Skeletal muscle satellite cell (primary cell): ENCODE results near the gene GTPBP1.

Experiments used
- H3K27me3 ChIP-seq: 2 replicates; pipeline ENCODE4 v1.7.0; 2013; ENCODE audit warnings: low read length; ENCODE audit not compliant: control insufficient read depth, insufficient read depth
- H3K36me3 ChIP-seq: 2 replicates; pipeline ENCODE4 v1.7.0; 2013; ENCODE audit warnings: mild to moderate bottlenecking, control low read depth, low read length; ENCODE audit not compliant: insufficient read depth
- H3K4me1 ChIP-seq: 2 replicates; pipeline ENCODE4 v1.7.0; 2013; ENCODE audit warnings: low read length; ENCODE audit not compliant: control insufficient read depth, insufficient read depth
- H3K4me2 ChIP-seq: 2 replicates; pipeline ENCODE4 v1.7.0; 2013; ENCODE audit warnings: mild to moderate bottlenecking, low read length
- H3K4me3 ChIP-seq: 2 replicates; pipeline ENCODE4 v1.7.0; 2013; ENCODE audit warnings: low read length
- H3K9ac ChIP-seq: 2 replicates; pipeline ENCODE4 v1.7.0; 2013; ENCODE audit warnings: mild to moderate bottlenecking, low read depth, low read length, moderate library complexity
- H3K9me3 ChIP-seq: replicated peaks from 2 replicates; pipeline ENCODE4 v1.7.0; 2013; ENCODE audit warnings: mild to moderate bottlenecking, control low read depth, low read length

Gene GTPBP1

DNA sequence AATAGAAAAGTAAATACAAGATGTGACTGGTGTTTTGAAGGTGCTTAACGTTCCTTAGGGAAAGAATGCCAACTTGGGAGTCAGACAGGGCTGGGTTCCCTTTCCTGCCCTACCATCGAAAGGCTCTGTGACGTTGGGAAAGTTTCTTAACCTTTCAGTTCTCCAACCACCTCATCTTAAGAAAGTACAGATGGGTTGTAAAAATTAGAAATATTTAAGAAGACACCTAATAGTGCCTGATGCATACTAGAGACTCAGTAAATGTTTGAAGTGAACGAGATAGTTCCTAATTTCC is 1.1 kb downstream of the GTPBP1 start:
- H3K4me3 ChIP-seq = peak overlapping the region; percentile 73
- no peaks in the 10 kb centered on the region for H3K27me3 ChIP-seq
- no peaks in the 10 kb centered on the region for H3K36me3 ChIP-seq
- peak overlapping the region; percentile 82 for H3K4me2 ChIP-seq
- H3K9ac ChIP-seq = peak overlapping the region; percentile 93
- no peaks in the 10 kb centered on the region for H3K9me3 ChIP-seq
- H3K4me1 ChIP-seq = peaks cover 21% of the 10 kb centered on the region

DNA sequence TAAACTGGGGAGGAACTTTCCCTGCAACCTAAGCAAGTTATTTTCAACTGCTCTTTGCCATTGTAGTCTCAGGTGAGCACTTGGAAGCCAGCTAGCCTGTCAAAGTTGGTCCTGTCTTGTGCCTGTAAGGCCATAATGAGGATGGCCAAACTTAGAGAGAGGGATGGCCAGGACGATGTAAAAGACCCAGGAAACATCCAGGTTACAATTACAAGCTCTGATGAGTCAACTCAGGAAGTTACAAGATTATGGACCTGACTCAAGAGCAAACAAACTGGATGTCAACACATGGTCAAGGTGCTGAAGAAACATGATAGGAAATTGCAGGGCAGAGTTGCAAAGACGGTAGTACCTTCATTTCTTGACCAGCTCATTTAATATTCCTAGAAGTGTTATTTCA is 1.6 kb downstream of the GTPBP1 start:
- Histone ChIP-seq H3K4me3 (peak overlapping the region; percentile 73), H3K36me3 (peaks cover under 1% of the 10 kb centered on the region), H3K4me1 (peaks cover 21% of the 10 kb centered on the region), H3K9ac (peak overlapping the region; percentile 93), H3K4me2 (peak overlapping the region; percentile 82), H3K9me3 (no peaks in the 10 kb centered on the region), H3K27me3 (no peaks in the 10 kb centered on the region)

- Histone ChIP-seq H3K9ac (no peak overlapping the region), H3K9me3 (no peaks in the 10 kb centered on the region), H3K27me3 (no peaks in the 10 kb centered on the region), H3K4me2 (peak overlapping the region; percentile 82), H3K4me1 (peaks cover 21% of the 10 kb centered on the region), H3K36me3 (peaks cover 6% of the 10 kb centered on the region), H3K4me3 (no peak overlapping the region)
Measured at GRCh38 chr22:38707984-38708383, 2.2 kb downstream of the GTPBP1 start.

DNA sequence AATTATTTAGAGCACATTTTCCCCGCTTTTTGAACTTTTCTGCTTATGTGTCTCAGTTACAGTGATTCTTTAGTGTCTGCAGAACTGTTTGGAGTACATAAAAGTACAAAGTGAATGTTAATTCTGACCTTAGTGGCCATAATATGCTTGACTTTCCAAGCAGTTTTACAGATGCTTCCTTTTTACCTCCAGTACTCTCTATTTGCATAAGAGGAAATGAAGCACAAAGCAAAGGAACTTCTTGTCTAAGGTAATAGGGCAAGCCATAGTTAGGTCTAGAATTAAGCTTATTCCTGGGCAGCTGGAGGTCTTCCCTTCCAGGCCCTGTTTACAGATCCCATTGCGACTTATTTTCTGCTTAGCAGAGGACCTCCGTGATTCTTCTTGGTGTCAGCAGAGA is 3.6 kb downstream of the GTPBP1 start:
- Histone ChIP-seq H3K4me1 (peaks cover 21% of the 10 kb centered on the region), H3K9ac (no peak overlapping the region), H3K9me3 (no peaks in the 10 kb centered on the region), H3K4me3 (no peak overlapping the region), H3K4me2 (no peak overlapping the region), H3K27me3 (no peaks in the 10 kb centered on the region), H3K36me3 (peaks cover 6% of the 10 kb centered on the region)

- Histone ChIP-seq H3K4me2 (no peak overlapping the region), H3K27me3 (no peaks in the 10 kb centered on the region), H3K4me1 (peaks cover 13% of the 10 kb centered on the region), H3K9ac (no peak overlapping the region), H3K9me3 (no peaks in the 10 kb centered on the region), H3K36me3 (peaks cover 6% of the 10 kb centered on the region), H3K4me3 (no peak overlapping the region)
Measured at GRCh38 chr22:38710351-38710750, 4.6 kb downstream of the GTPBP1 start.

GRCh38 chr22:38710866-38711265 is 5.1 kb downstream of the GTPBP1 start:
- Histone ChIP-seq H3K27me3 (no peaks in the 10 kb centered on the region), H3K9me3 (no peaks in the 10 kb centered on the region), H3K4me3 (no peak overlapping the region), H3K36me3 (peaks cover 9% of the 10 kb centered on the region), H3K9ac (no peak overlapping the region), H3K4me2 (no peak overlapping the region), H3K4me1 (peaks cover 13% of the 10 kb centered on the region)

DNA sequence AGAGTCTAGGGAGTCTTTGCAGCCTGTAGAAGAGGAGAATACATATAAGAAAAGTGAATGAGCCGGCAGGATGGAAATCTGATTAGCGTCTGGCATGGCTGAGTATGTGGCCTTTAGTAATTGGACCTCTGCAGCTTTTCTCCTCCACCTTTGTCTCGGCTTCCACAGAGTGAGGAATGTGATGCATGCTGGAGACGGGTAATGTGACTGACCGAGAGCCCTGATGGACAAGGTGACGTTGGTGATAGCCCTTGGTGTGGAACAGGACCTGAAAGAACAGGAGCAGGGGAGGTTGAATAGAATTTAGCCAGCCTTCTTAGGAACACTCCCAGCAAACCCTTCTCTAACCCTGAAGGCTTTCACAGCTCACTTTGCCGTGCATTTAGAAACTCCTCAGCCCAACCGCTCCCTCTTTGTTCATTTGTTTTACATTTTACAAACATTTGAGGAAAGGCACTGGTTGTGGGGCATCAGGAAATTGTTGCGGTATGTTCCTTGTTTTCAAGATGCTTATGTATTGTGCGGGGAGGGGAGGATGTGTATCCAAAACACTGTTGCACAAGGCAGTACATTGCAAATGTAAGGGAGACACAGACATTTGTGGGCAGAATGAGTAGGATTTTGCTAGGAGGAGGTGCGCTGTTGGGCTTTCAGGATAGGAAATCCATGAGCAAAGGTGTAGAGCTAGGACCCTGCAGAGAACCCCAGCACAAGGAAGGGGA is 6.9 kb downstream of the GTPBP1 start:
- H3K4me3 ChIP-seq = no peak overlapping the region
- H3K36me3 ChIP-seq = peaks cover 25% of the 10 kb centered on the region
- no peak overlapping the region for H3K9ac ChIP-seq
- H3K9me3 ChIP-seq = no peaks in the 10 kb centered on the region
- H3K4me2 ChIP-seq = no peak overlapping the region
- H3K27me3 ChIP-seq = no peaks in the 10 kb centered on the region
- H3K4me1 ChIP-seq = peaks cover 5% of the 10 kb centered on the region

DNA sequence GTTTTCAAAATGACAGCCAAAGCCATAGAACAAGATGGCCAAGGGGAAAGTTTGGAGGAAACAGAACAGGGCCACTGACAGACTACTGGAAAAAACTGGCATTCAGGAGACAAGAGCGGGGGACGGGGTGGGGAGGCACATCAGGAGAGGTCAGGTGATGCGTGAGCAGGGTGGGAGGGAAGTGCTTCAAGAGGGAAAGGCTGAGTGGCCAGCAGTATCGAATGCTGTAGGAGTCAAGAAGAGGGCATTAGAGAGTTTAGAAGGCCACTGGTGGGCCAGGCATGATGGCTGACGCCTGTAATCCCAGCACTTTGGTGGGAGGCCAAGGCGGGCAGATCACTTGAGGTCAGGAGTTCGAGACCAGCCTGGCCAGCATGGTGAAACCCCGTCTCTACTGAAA is 8.2 kb downstream of the GTPBP1 start:
- H3K4me1 ChIP-seq = peaks cover 11% of the 10 kb centered on the region
- H3K9ac ChIP-seq = no peak overlapping the region
- H3K27me3 ChIP-seq = no peaks in the 10 kb centered on the region
- no peak overlapping the region for H3K4me3 ChIP-seq
- H3K36me3 ChIP-seq = peaks cover 25% of the 10 kb centered on the region
- H3K9me3 ChIP-seq = no peaks in the 10 kb centered on the region
- no peak overlapping the region for H3K4me2 ChIP-seq

DNA sequence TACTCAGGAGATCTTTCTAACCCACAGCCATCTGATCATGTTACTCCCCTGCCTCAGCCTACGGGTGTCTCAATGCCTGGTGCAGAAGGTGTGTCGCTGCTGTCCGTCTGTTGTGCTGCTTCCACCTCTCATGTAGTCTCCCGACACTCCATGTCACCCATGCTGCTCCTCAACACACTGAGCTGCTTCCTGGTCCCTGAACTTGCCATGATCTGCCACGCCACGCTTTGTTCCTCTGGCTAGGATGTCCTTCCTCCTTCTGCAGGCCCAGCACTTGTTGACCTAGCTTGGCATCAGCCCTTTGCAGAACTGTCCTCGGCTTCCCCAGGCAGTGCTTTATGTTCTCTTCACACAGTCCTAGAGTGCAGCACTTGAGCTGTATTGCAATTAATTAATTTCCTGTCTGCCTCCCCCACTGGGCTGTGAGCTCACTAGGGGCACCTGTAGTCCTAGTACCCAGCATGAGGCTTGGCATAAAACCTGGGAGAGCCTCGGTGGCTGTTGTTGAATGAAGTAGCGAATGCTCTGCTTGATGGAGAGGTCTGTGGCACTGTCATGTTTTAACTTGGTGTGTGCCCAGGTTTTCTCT is 9.5 kb downstream of the GTPBP1 start:
- H3K27me3 ChIP-seq = no peaks in the 10 kb centered on the region
- peaks cover 19% of the 10 kb centered on the region for H3K4me1 ChIP-seq
- H3K4me3 ChIP-seq = no peak overlapping the region
- H3K9me3 ChIP-seq = no peaks in the 10 kb centered on the region
- H3K36me3 ChIP-seq = peaks cover 25% of the 10 kb centered on the region
- H3K9ac ChIP-seq = no peak overlapping the region
- no peak overlapping the region for H3K4me2 ChIP-seq

GRCh38 chr22:38715852-38716251 is 10.1 kb downstream of the GTPBP1 start:
- peaks cover 28% of the 10 kb centered on the region for H3K36me3 ChIP-seq

GRCh38 chr22:38716271-38716670 is 10.5 kb downstream of the GTPBP1 start:
- H3K4me3 ChIP-seq = no peak overlapping the region
- H3K9ac ChIP-seq = no peak overlapping the region
- peaks cover 19% of the 10 kb centered on the region for H3K4me1 ChIP-seq
- H3K9me3 ChIP-seq = no peaks in the 10 kb centered on the region
- H3K36me3 ChIP-seq = peaks cover 28% of the 10 kb centered on the region
- no peaks in the 10 kb centered on the region for H3K27me3 ChIP-seq
- no peak overlapping the region for H3K4me2 ChIP-seq

More at GRCh38 chr22:38715852-38716251, 10.1 kb downstream of the GTPBP1 start:
- no peak overlapping the region for H3K4me3 ChIP-seq
- H3K4me1 ChIP-seq = peaks cover 19% of the 10 kb centered on the region
- no peak overlapping the region for H3K9ac ChIP-seq
- H3K4me2 ChIP-seq = no peak overlapping the region
- H3K27me3 ChIP-seq = no peaks in the 10 kb centered on the region
- H3K9me3 ChIP-seq = no peaks in the 10 kb centered on the region

GRCh38 chr22:38716826-38717225 is 11.1 kb downstream of the GTPBP1 start:
- Histone ChIP-seq H3K36me3 (peaks cover 32% of the 10 kb centered on the region), H3K9me3 (no peaks in the 10 kb centered on the region), H3K4me2 (no peak overlapping the region), H3K9ac (no peak overlapping the region), H3K4me1 (peaks cover 19% of the 10 kb centered on the region), H3K4me3 (no peak overlapping the region), H3K27me3 (no peaks in the 10 kb centered on the region)
